SK-N-SH (cell line): Measurements from ENCODE around the gene SPDL1. TPM values are rescaled to one million over a fixed set of nuclear protein-coding genes. Genes with fewer than 3 reads are reported as not detected.

ENCODE experiments used
- CTCF ChIA-PET: fragments of 300-600, 350-600 bp; formaldehyde crosslinking; extraction: SDS; loops from one replicate; lab custom pipeline; 2021; lab: Yijun Ruan, JAX
- POLR2A ChIA-PET: fragments of 350-600 bp; sonication (Branson Sonifier 250); formaldehyde crosslinking; extraction: SDS; loops from one replicate; lab custom pipeline; 2020; ENCODE audit warnings: antibody characterized with exemption, inconsistent platforms; lab: Yijun Ruan, JAX
- DNase-seq: peaks from one replicate; pipeline ENCODE4 v3.0.0; 2012
- H2AFZ ChIP-seq: fragments of 200-600 bp; sonication (generic); 2 replicates; pipeline ENCODE4 v1.8.1; 2016; ENCODE audit warnings: antibody characterized with exemption, mild to moderate bottlenecking, low read depth
- H3F3A ChIP-seq: fragments of 200-600 bp; sonication (generic); replicated peaks from 2 replicates; pipeline ENCODE3; 2016; ENCODE audit warnings: antibody characterized with exemption, mild to moderate bottlenecking; ENCODE audit not compliant: insufficient read depth
- H3K27ac ChIP-seq, 2 experiments: fragments of 200-500 bp in 1 of 2; fragments of 200-600 bp in 1 of 2; sonication (Bioruptor generic) in 1 of 2; sonication (generic), shearing (Covaris generic) in 1 of 2; 2 replicates each; pipeline versions ENCODE4 v1.5.1 to v1.6.1; 2014 to 2016; ENCODE audit warnings: low read depth in 2 of 2, inconsistent platforms in 1 of 2, low read length in 1 of 2, mild to moderate bottlenecking in 1 of 2, mixed read lengths in 1 of 2
- H3K27me3 ChIP-seq: fragments of 200-600 bp; sonication (generic), shearing (Covaris generic); 2 replicates; pipeline ENCODE4 v1.6.1; 2016; ENCODE audit warnings: mixed run types; ENCODE audit not compliant: insufficient read depth
- H3K36me3 ChIP-seq, 2 experiments: fragments of 200-500 bp in 1 of 2; fragments of 200-600 bp in 1 of 2; sonication (Bioruptor generic) in 1 of 2; sonication (generic) in 1 of 2; replicated peaks in 1 of 2; 2 replicates each; pipeline versions ENCODE3 to v1.5.1; 2014 to 2016; ENCODE audit warnings: low read length in 1 of 2, mild to moderate bottlenecking in 1 of 2; ENCODE audit not compliant: insufficient read depth in 2 of 2, control insufficient read depth in 1 of 2
- H3K4me1 ChIP-seq, 2 experiments: fragments of 200-500 bp in 1 of 2; fragments of 200-600 bp in 1 of 2; sonication (Bioruptor generic) in 1 of 2; sonication (generic), shearing (Covaris generic) in 1 of 2; 2 replicates each; pipeline versions ENCODE4 v1.5.1 to v1.6.1; 2014 to 2016; ENCODE audit warnings: low read depth in 1 of 2, low read length in 1 of 2, mixed run types in 1 of 2; ENCODE audit not compliant: insufficient read depth in 2 of 2, control insufficient read depth in 1 of 2
- H3K4me2 ChIP-seq: fragments of 200-600 bp; sonication (generic), shearing (Covaris generic); 2 replicates; pipeline ENCODE4 v1.6.1; 2017; ENCODE audit warnings: mixed run types
- H3K4me3 ChIP-seq, 2 experiments: fragments of 200-500 bp in 1 of 2; fragments of 200-600 bp in 1 of 2; sonication (Bioruptor generic) in 1 of 2; sonication (generic), shearing (Covaris generic) in 1 of 2; 2 replicates each; pipeline versions ENCODE4 v1.5.1 to v1.8.1; 2014 to 2016; ENCODE audit warnings: low read depth in 2 of 2, inconsistent platforms in 1 of 2, low read length in 1 of 2, mild to moderate bottlenecking in 1 of 2, mixed read lengths in 1 of 2, moderate library complexity in 1 of 2
- H3K79me2 ChIP-seq: fragments of 200-600 bp; sonication (generic); 2 replicates; pipeline ENCODE4 v1.8.1; 2017; ENCODE audit warnings: mild to moderate bottlenecking; ENCODE audit not compliant: insufficient read depth
- H3K9ac ChIP-seq: fragments of 200-600 bp; sonication (generic); 2 replicates; pipeline ENCODE4 v1.6.1; 2017; ENCODE audit warnings: mixed run types
- H3K9me2 ChIP-seq: fragments of 200-600 bp; sonication (generic); 2 replicates; pipeline ENCODE4 v1.6.1; 2017; ENCODE audit warnings: mixed run types
- H3K9me3 ChIP-seq: fragments of 200-600 bp; sonication (generic); 2 replicates; pipeline ENCODE4 v1.6.1; 2017; ENCODE audit warnings: mixed run types, mild to moderate bottlenecking, moderate library complexity
- H4K20me1 ChIP-seq: fragments of 200-600 bp; sonication (generic); 2 replicates; pipeline ENCODE4 v1.6.1; 2017; ENCODE audit warnings: mild to moderate bottlenecking, mixed run types; ENCODE audit not compliant: insufficient read depth
- CHD2 ChIP-seq: fragments of 150-350 bp; IDR thresholded peaks from 2 replicates; pipeline ENCODE4 v1.6.1; 2018; ENCODE audit warnings: low read length; ENCODE audit not compliant: partially characterized antibody
- FOXM1 ChIP-seq: IDR thresholded peaks from 2 replicates; pipeline ENCODE4 v1.4.0; 2012; ENCODE audit warnings: low read depth, mild to moderate bottlenecking
- GABPA ChIP-seq: IDR thresholded peaks from 2 replicates; pipeline ENCODE4 v1.4.0; 2012; ENCODE audit warnings: low read depth, mild to moderate bottlenecking
- MXI1 ChIP-seq: IDR thresholded peaks from 2 replicates; pipeline ENCODE4 v1.6.1; 2012; ENCODE audit warnings: mild to moderate bottlenecking, low read depth, low read length, improper control_type of control experiment
- NRF1 ChIP-seq: IDR thresholded peaks from 2 replicates; pipeline ENCODE4 v1.6.1; 2012; ENCODE audit warnings: low read depth, mild to moderate bottlenecking, low read length
- POLR2AphosphoS5 ChIP-seq: IDR thresholded peaks from 2 replicates; pipeline ENCODE4 v1.6.1; 2012; ENCODE audit warnings: low read depth, low read length
- SIN3A ChIP-seq: IDR thresholded peaks from 2 replicates; pipeline ENCODE4 v1.6.1; 2012; ENCODE audit warnings: low read depth, mild to moderate bottlenecking, low read length, moderate library complexity, borderline replicate concordance
- TAF1 ChIP-seq: IDR thresholded peaks from 2 replicates; pipeline ENCODE4 v1.6.1; 2012; ENCODE audit warnings: low read depth, mild to moderate bottlenecking, low read length, moderate library complexity, borderline replicate concordance
- YY1 ChIP-seq: IDR thresholded peaks from 2 replicates; pipeline ENCODE4 v1.4.0; 2012; ENCODE audit warnings: low read depth, mild to moderate bottlenecking
- WGBS: methylation state at CpG from one replicate; pipeline ENCODE4 v1.1.6; 2017; ENCODE audit warnings: low lambda C conversion rate; 5-methylcytosine and 5-hydroxymethylcytosine counted together
- polyA plus RNA-seq, 3 experiments: library from polyadenylated mRNA; depleted of rRNA; stranded (reverse); fragments of >200 nt; gene quantifications; 2 replicates each; pipeline ENCODE4 v1.2.3, GENCODE V29; 2012
- TF ChIP-seq, protein P1 (sequence below): IDR thresholded peaks from 2 replicates; pipeline ENCODE4 v1.4.0; 2012; ENCODE audit warnings: low read depth, borderline replicate concordance
- TF ChIP-seq, protein P2 (sequence below): IDR thresholded peaks from 2 replicates; pipeline ENCODE4 v1.4.0; 2012; ENCODE audit warnings: low read depth
- TF ChIP-seq, protein P3 (sequence below): IDR thresholded peaks from 2 replicates; pipeline ENCODE4 v1.6.1; 2012; ENCODE audit warnings: mild to moderate bottlenecking, low read depth, low read length, moderate library complexity

SPDL1 gene, protein sequence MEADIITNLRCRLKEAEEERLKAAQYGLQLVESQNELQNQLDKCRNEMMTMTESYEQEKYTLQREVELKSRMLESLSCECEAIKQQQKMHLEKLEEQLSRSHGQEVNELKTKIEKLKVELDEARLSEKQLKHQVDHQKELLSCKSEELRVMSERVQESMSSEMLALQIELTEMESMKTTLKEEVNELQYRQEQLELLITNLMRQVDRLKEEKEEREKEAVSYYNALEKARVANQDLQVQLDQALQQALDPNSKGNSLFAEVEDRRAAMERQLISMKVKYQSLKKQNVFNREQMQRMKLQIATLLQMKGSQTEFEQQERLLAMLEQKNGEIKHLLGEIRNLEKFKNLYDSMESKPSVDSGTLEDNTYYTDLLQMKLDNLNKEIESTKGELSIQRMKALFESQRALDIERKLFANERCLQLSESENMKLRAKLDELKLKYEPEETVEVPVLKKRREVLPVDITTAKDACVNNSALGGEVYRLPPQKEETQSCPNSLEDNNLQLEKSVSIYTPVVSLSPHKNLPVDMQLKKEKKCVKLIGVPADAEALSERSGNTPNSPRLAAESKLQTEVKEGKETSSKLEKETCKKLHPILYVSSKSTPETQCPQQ
- 45.1 and 63.3 TPM in 2 replicates for polyA plus RNA-seq (2012; rRNA removed)
- polyA plus RNA-seq (2012; cell fraction: cytosol; rRNA removed), result 61.5 and 78.9 TPM in 2 replicates
- polyA plus RNA-seq (2012; cell fraction: nucleus; rRNA removed), result 43.9 and 111 TPM in 2 replicates

DNA sequence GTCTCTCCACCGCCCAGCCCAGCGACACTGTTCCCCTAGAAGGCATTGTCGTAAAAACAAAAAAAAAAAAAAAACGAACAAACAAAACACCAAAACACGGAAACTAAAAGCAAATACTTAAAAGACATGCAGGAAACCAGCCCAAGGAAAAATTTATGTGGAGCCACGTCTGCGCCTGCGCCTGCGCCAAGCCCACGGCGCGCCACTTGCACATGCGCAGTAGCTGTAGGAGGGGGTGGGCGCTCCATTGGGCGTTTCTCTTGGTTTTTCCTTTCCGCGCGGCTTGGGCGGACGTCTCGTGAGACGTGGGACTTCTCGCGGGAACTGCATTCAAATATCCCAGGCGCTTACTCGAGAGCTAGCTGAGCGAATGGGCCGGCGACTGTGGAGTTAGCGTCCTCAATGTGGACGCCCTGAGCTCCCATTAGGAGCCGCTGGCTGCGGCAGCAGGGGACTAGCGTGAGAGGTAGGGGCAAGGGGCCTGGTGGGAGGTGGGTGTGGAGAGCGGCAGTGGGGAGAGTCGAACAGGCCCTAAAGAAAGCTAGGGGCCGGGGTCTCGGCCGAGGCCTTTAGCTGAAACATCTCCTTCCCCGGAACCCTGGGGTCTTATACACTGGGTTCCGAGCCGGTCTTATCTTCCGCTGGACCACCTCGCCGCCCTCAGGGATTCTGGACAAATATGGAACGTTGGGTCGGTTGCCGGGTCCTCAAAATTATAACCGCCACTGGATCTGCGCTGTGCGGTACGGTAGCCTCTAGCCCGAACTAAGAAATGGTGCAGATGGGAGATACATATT lies at the start of gene SPDL1:
Gene SPDL1, plus strand, starts transcription at position 350 of the 797 bp plus-strand sequence. CDS start 4,644 bp downstream, outside the sequence.
- DNase-seq, result peak; percentile 89
- peak within 1 kb of the TSS; percentile 81 for H3K4me2 ChIP-seq
- peak within 1 kb of the TSS; percentile 77 for H2AFZ ChIP-seq
- H3K79me2 ChIP-seq, result peaks cover 51% of the 10 kb centered on the region
- H3K9me3 ChIP-seq, result no peaks in the 10 kb centered on the region
- no peaks in the 10 kb centered on the region for H3K9me2 ChIP-seq
- no peaks in the 10 kb centered on the region for H4K20me1 ChIP-seq
- 2% methylated on average over 24 of the region's 53 CpGs for WGBS
- POLR2A ChIA-PET, result interaction anchor here (0.8 to 1.1 kb wide), 4 partner anchors 10 to 1097 kb away, joined by 3 read pairs; partner anchors contain the start of gene SLIT3
- TF ChIP-seq FOXM1 (no peak), POLR2AphosphoS5 (peak; percentile 97), CHD2 (peak; percentile 100), SIN3A (peak; percentile 98), MXI1 (peak; percentile 88), GABPA (no peak), TAF1 (peak; percentile 90), YY1 (no peak; the same call in 1 of the 2 replicates), NRF1 (peak; percentile 98)
- TF ChIP-seq, protein P1, sequence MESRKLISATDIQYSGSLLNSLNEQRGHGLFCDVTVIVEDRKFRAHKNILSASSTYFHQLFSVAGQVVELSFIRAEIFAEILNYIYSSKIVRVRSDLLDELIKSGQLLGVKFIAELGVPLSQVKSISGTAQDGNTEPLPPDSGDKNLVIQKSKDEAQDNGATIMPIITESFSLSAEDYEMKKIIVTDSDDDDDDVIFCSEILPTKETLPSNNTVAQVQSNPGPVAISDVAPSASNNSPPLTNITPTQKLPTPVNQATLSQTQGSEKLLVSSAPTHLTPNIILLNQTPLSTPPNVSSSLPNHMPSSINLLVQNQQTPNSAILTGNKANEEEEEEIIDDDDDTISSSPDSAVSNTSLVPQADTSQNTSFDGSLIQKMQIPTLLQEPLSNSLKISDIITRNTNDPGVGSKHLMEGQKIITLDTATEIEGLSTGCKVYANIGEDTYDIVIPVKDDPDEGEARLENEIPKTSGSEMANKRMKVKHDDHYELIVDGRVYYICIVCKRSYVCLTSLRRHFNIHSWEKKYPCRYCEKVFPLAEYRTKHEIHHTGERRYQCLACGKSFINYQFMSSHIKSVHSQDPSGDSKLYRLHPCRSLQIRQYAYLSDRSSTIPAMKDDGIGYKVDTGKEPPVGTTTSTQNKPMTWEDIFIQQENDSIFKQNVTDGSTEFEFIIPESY, result peak; percentile 98
- TF ChIP-seq, protein P2, sequence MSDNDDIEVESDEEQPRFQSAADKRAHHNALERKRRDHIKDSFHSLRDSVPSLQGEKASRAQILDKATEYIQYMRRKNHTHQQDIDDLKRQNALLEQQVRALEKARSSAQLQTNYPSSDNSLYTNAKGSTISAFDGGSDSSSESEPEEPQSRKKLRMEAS, result peak; percentile 60; the same call in 1 of the 2 replicates
- TF ChIP-seq, protein P3, sequence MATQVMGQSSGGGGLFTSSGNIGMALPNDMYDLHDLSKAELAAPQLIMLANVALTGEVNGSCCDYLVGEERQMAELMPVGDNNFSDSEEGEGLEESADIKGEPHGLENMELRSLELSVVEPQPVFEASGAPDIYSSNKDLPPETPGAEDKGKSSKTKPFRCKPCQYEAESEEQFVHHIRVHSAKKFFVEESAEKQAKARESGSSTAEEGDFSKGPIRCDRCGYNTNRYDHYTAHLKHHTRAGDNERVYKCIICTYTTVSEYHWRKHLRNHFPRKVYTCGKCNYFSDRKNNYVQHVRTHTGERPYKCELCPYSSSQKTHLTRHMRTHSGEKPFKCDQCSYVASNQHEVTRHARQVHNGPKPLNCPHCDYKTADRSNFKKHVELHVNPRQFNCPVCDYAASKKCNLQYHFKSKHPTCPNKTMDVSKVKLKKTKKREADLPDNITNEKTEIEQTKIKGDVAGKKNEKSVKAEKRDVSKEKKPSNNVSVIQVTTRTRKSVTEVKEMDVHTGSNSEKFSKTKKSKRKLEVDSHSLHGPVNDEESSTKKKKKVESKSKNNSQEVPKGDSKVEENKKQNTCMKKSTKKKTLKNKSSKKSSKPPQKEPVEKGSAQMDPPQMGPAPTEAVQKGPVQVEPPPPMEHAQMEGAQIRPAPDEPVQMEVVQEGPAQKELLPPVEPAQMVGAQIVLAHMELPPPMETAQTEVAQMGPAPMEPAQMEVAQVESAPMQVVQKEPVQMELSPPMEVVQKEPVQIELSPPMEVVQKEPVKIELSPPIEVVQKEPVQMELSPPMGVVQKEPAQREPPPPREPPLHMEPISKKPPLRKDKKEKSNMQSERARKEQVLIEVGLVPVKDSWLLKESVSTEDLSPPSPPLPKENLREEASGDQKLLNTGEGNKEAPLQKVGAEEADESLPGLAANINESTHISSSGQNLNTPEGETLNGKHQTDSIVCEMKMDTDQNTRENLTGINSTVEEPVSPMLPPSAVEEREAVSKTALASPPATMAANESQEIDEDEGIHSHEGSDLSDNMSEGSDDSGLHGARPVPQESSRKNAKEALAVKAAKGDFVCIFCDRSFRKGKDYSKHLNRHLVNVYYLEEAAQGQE, result peak; percentile 11; the same call in 1 of the 2 replicates
- H3K4me1 ChIP-seq, result peaks cover 3 to 21% of the 10 kb centered on the region in 2 experiments; a peak in 3 of 4 replicates
- H3K4me3 ChIP-seq, result peak within 1 kb of the TSS; percentile 87 to 92
- H3K27ac ChIP-seq, result peak within 1 kb of the TSS; percentile 77 to 81
- H3K9ac ChIP-seq, result peak within 1 kb of the TSS; percentile 95
- H3K36me3 ChIP-seq, result peaks cover 18 to 21% of the 10 kb centered on the region in 2 experiments
- peaks cover 27% of the 10 kb centered on the region for H3F3A ChIP-seq
- H3K27me3 ChIP-seq, result no peaks in the 10 kb centered on the region
- CTCF ChIA-PET, result interaction anchor here (0.7 to 3.2 kb wide), 5 partner anchors 12 to 637 kb away, joined by 3 to 13 read pairs (median 5); partner anchors contain the start of gene INSYN2B
